Left cardiac atrium (tissue), 4 donors: ENCODE measurements around the gene TMCO6. TPM values are rescaled to one million over a fixed set of nuclear protein-coding genes. Genes with fewer than 3 reads are reported as not detected.
"Not testable (repeated sequence)": the region's sequence is repeated elsewhere in the genome, so short reads cannot be mapped to it uniquely, and the experiment has no call there.

Source experiments
- ATAC-seq, 2 donors: fragments of 200-7000 bp; cut with Tn5 transposase; one replicate each; pipeline ENCODE4 v1.9.1; 2020; ENCODE audit warnings: mild to moderate bottlenecking in 2 of 2, moderate library complexity in 2 of 2
- DNase-seq: peaks from one replicate; pipeline ENCODE4 v3.0.0-alpha.2; 2020
- intact Hi-C, 2 donors: fragments of 100-400 bp; cut with DNase I; formaldehyde crosslinking; loops; one replicate each; pipeline versions ENCODE4 v1.14.1 to v1.15.1; 2022 to 2023
- microRNA-seq, 2 donors: library from miRNA; unstranded; fragments of <30 nt; microRNA quantifications; one replicate each; pipeline ENCODE4 v1.2.0, GENCODE V29; 2020
- total RNA-seq, 2 donors: library from RNA; stranded (reverse); fragmentation: NEBNext Ultra II Directional; extraction: Animal tissue kit (Norgen Biotek cat#: 25700); gene quantifications; one replicate each; pipeline ENCODE4 v1.2.1, GENCODE V29; 2021
- donor health status: DM: no; HTN: yes; CAD: no.
- donor health status: DM: no; HTN: yes; CAD: no; lungs with severe emphysema.
- donor health status: DM: yes; HTN: yes; CAD: no.
- donor health status: Dilated cardiomyopathy.

Gene TMCO6
- total RNA-seq, 2 donors from 2014 or later: 3.9 to 6.4 TPM

DNA sequence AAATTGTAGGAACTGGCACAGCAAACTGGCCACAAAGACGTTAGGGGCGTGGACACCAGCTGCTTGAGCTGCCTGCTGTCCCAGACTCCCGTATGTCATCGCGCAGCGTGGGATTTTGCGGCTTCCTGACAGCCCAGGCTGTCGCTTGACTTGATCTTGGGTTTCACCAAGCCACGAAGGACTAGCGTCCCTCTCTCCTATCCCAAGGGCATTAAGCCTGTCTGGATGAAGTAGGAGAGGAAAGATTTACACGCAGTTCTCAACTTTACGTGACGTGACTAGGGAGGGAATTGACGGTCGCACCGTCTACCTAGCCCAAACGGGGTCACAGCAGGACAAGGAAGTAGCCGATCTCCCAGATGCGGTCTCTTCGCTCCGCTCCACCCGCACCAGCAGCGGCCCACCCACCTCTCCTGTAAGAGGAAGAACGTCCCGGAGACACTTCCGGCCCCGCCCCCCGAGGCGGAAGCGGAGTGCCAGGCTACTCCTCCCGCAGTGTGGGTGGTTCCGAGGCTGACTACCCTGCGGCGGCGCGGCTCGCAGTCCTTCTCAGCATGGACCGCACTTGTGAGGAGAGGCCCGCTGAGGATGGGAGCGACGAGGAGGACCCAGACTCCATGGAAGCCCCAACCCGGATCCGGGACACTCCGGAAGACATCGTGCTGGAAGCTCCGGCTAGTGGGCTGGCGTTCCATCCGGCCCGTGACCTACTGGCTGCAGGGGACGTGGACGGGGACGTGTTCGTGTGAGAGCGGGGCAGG lies 25.3 kb downstream of the TMCO6 start, which contains the start of gene WDR55:
Gene WDR55, plus strand, starts transcription at position 546 of the 761 bp plus-strand sequence. Its CDS starts 9 bp downstream, at position 555.
- ATAC-seq (peak; percentile 99), DNase-seq (peak; percentile 97)
- intact Hi-C loops: loop anchor here in 1 of 2 donors (1.0 to 2.0 kb wide), 2 partner anchors 26 to 117 kb away; partner anchors contain the start of genes EIF4EBP3, HARS1 and HARS2

DNA sequence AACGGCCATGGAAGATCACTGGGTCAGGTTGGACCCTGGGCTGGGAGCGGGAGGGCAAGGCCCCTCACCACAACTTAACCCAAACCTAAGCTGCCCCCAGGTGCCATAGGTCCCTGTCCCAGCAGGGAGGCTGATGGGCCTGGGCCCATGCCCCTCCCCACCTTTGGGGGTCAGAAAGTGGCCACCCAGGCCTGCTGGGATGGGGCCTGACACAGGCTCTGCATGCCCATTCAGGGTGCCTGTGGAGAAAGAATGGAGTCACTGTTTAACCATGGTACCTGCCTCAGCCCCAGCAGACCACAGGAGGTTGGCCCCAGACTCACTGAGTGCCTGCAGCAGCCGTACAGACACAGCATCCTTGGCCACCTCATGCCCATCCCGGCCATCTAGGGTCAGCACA lies 31.8 kb downstream of the TMCO6 start:
- intact Hi-C loops, DNase-seq, ATAC-seq: not testable (repeated sequence)

DNA sequence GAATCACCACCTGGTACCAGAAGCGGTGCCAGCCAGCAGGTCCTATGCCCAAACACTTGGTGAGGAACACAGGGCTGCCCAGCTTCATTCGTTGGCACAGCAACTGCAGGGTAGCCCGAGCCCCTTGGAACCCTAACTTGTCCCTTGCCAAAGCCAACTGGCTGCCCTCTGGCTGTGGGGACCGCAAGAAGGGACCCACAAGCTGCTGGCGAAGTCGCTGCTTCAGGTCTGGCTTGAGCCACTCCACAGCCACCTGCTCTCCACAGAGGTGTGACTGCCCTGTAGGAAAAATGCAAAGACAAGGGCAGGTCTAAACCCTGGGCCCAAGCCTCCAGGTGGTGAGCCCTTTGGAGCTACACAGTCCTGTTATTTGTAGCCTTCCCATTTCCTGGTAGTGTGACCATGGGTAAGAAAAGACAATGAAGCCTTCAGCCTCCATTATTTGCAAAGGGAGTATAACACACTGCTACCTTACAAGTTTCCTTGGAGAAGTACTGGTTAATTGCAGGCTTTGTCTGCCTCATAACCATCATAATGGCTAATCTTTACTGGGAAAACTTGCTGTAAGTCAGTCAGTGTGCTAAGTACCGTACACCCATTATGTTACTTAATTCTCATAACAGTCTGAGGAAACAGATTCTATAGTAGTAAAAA lies 32.3 kb downstream of the TMCO6 start:
- intact Hi-C loops: no loop called here
- DNase-seq (no peak), ATAC-seq (no peak)

DNA sequence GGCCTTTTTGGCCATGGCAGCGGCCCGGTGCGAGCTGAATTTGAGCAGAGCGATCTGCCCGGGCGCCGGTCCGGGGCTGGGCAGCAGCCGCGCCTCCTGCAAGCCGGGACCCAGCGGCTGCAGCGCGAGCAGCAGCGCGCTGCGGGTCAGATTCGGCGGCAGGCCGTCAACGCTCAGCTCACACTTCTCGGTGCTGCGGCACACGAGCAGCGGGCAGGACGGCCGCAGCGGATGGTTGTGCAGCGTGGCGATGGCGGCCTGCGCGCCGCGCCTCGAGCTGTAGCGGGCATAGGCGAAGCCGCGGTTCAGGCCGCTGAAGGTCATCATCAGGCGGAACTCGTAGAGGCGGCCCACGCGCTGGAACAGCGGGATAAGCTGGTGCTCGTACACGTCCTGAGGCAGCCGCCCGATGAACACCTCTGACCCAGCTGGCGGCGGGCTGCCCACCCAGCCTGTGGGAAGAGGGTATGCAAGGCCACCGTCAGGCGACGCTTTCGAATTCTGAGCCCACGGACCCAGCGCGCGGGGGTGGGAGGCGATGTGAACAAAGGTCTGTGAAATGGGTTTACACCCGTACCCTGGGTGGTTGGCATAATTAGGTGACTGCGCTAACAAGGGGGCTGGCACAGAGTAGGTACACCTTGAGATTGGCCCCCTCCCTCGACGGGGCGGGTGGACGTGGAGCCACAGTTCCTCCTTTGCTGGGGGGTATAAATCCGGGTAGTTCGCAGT lies 33.4 kb downstream of the TMCO6 start:
- intact Hi-C loops: no loop called here
- ATAC-seq (peak; percentile 30 to 77), DNase-seq (peak; percentile 68)

DNA sequence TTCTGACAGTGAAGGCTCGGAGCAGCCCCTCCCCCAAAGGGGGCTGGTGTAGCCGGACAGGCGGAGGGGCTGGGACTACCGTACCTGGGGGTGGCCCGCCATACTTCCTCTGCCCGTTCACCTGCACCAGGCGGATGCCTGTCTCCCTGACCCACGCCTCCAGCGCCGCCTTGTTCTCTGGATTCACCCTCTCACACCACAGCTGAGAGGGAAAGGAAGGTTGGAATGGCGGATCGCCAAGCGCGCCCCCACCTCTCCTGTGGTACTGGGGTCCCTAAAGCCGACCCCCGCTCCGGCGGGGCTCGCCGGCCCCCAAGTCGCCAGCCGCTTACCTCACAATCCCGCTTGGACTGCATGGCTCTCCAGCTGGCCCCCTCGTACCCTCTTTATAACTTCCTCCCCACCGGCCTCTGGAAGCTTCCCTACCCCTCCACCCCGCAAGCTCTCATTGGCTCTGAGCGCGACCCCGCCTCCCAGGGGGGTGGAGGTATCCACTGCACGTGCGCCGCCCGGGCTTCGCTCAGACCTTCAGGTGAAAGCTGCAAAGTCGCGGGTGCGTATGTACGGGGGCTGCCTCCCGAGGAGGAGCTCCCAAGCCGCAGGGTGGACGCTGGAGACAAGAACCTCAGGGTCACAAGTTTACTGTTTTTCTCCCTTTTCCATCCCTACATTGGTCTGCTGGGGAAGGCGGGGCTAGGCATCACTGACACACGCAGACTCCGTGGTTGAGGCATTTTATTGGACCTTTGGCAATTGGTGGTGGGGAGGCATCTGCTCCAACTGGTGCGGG lies 34.1 kb downstream of the TMCO6 start, which contains the start of gene DND1:
Gene DND1, minus strand, starts transcription at position 390 of the 790 bp plus-strand sequence. Its CDS starts 34 bp downstream, at position 356.
- ATAC-seq (peak in 1 of 2 donors; percentile 4), DNase-seq (peak; percentile 32)
- intact Hi-C loops: no loop called here

DNA sequence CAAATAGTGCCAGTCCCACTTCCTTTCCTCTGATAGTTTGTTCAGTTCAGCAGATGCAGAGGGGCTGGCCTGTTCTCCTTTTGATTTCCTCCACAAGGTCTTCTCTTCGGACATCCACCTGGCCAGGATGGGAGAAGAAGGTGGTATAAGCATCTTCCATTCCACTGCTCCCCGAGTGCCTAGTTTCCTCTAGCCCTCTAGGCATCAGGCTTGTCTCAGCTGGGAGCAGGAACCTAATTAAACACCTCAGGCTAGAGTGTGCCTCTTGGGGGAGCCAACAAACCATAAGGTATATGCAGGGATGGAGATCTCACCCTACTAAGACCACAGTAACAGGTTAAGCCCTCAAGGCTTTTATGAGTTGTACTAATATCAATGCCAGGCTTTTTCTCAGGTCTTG lies 35.0 kb downstream of the TMCO6 start:
- intact Hi-C loops: no loop called here
- ATAC-seq (no peak), DNase-seq (no peak)

DNA sequence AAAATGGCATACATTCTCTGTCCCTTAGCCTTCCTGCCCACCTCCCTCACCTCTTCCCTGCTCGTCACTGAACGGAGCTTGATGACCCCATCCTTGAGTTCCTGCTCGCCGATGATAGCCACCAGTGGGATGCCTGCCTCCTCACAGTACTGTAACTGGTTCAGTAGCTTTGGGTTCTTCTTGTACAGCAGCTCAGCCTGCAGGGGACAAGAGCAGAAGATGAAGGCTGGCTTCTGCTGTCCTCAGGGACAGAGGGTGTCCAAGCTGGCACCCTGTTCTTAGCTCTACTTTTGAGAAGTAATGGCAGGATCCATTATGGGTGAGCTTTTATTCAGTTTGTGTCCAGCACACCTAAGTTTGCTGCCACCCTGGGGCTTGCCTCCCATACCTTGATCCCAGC lies 35.4 kb downstream of the TMCO6 start:
- intact Hi-C loops: no loop called here
- ATAC-seq (no peak), DNase-seq (no peak)

DNA sequence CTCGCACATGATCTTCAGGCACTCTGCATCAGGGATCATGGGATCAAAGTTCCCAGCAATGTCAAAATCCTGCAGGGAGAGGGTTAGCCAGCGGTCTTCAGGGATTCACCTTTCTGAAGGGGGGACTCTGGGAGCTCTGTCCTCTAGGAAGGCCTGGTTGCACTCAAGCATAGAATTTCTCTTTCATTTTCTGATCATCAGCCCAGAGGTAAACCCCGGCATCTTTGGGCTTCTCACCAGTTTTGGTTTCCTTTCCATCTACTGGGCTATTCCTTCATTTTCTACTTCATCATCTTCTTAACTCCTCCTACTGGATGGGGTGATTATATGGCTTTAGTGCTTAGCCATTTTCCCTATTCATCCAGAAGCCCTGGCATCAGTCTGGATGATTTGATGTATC lies 38.7 kb downstream of the TMCO6 start:
- ATAC-seq: no peak
- DNase-seq: no peak
- intact Hi-C loops: no loop called here

DNA sequence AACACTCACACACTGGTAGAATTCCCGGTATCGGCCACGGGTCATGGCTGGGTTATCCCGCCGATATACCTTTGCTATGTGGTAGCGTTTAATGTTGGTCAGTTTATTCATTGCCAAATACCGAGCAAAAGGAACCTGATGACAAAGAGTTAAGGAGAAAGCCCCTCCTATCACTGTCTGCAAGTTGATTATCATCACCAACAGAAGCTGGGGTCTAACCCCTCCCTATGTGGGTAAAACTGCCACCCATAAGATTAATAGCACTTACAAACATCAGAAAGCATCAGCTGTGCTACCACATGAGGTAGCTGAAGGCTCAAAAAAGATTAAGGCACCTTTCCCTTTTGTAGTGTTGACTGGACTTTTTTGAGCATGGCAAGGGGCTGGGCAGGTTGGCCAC lies 39.7 kb downstream of the TMCO6 start:
- intact Hi-C loops: no loop called here
- no peak for DNase-seq
- no peak for ATAC-seq

DNA sequence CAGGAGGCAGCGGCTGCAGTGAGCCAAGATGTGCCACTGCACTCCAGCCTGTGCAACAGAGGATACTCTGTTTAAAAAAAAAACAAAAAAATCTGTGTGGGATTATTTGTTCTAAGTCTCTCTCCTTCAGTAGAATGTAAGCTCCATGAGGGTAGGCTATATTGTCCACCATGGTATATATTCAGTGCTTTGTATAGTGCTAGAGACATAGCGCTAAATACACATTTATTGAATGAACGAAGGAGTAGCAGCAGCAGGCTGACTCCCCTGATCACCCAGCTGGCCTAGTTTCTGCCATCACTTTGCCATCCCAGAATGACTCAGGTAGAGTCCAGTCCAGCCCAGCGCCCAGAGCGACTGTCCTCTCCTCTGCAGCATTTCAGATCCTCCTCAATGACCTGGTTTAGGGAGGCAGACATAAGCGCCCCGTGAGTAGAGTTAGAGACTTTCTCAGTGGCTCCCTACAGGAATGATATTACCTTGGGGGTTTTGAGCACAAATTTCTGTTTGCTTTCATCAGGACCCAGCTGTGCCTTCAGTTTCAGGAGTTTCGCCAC lies 51.2 kb downstream of the TMCO6 start:
- intact Hi-C loops: loop anchor here in 1 of 2 donors (2.0 kb wide), 1 partner anchor 26 kb away; the partner anchor contains the start of gene WDR55
- DNase-seq (no peak), ATAC-seq (peak in 1 of 2 donors; percentile 1)

DNA sequence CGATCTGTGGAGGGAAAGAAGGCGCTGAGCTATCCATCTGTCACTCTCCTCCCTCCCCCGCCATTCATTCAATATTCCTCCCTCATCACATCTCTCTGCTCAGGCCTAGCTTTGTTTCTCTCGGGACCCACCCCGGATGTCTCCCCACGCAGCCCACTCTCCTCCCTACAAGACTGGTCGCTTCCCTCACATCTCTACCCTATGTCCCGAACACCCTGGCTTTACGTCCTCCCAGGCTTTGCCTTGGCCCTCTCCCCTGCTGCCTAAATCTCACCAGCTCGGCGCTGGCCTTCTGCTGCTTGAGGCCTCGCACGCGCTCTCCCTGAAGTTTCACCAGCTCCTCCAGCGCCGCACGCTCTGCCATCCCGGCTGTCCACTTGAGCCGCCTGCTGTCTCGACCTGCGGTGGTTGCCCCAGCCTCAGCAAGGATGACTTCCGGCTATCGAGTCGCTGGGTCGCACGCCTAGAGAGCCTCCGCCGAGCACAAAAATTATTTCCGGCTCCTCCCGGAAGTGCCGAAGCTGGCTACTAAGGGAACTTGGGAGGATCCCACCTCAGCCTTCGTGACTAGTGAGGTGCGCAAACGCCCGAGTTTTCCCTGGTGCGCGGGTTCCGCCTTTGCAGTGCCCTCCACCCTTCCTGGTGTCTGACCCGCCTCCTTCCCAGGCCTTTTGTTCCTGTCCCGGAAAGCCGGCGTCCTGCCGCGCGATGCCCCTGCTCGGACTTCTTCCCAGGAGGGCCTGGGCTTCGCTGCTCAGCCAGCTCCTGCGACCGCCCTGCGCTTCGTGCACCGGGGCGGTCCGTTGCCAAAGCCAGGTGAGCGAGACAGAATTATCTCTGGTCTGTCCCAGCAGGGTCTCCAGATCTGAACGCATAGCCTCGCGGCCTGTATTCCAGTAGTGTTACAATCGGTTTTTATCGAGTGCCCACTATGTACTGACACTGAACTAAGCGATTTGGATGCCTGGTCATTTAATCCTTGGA lies 52.0 kb downstream of the TMCO6 start, which contains the start of the genes HARS1 and HARS2:
Gene HARS1, minus strand, starts transcription at position 430 of the 984 bp plus-strand sequence. Its CDS starts 66 bp downstream, at position 364.
Gene HARS2, plus strand, starts transcription at position 515 of the 984 bp plus-strand sequence. Its CDS starts 194 bp downstream, at position 709.
- intact Hi-C loops: loop anchor here in 1 of 2 donors (2.0 kb wide), 1 partner anchor 26 kb away; the partner anchor contains the start of gene WDR55
- DNase-seq (peak; percentile 93), ATAC-seq (peak; percentile 98)

DNA sequence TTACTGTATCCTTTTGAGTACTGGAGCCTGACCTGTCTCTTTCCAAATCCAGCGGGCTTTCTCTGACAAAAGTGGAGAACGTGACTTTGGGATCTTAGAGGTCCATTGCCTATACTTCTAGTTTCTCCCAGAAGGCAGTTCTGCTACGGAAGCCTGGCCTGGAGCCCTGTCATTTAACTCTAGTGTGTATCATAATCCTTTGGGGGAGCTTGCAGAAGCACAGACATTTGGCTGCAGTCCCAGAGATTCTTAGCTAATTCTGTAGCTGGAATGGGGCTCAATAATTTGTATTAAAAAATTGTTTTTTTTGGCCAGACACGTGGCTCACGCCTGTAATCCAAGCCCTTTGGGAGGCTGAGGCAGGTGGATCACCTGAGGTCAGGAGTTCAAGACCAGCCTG lies 55.0 kb downstream of the TMCO6 start:
- DNase-seq: no peak
- ATAC-seq: no peak
- intact Hi-C loops: no loop called here

Small RNA genes within 50 kb of the gene (microRNA-seq; reads per million reads assigned to microRNA genes)
- 0.27 to 0.40 reads per million in 2 donors for gene MIR3655

Other genes starting within 250 kb of the TMCO6 start
- gene ANKHD1, start 237.6 kb upstream of the TMCO6 start, total RNA-seq: 10 to 100 TPM; 50.1 to 67.5 TPM
- gene EIF4EBP3, start 91.8 kb upstream of the TMCO6 start, total RNA-seq: 10 to 100 TPM in 1 of 2 donors, 1 to 10 TPM in 1; 8.8 to 11.5 TPM
- gene SRA1, start 82.0 kb upstream of the TMCO6 start, total RNA-seq: 10 to 100 TPM; 24.9 to 37.4 TPM
- gene APBB3, start 74.9 kb upstream of the TMCO6 start, total RNA-seq: 10 to 100 TPM; 11.4 to 14.3 TPM
- gene SLC35A4, start 74.6 kb upstream of the TMCO6 start, total RNA-seq: 10 to 100 TPM; 70.3 to 79.3 TPM
- 100 to 1,000 TPM in 1 of 2 donors, 10 to 100 TPM in 1; 73.9 to 107 TPM for gene CD14, start 6.3 kb upstream of the TMCO6 start, total RNA-seq
- gene NDUFA2, start 8.2 kb downstream of the TMCO6 start, total RNA-seq: 100 to 1,000 TPM in 1 of 2 donors, 10 to 100 TPM in 1; 98.2 to 108 TPM
- 10 to 100 TPM; 59.6 to 62.8 TPM for gene IK, start 8.4 kb downstream of the TMCO6 start, total RNA-seq
- 10 to 100 TPM; 11.0 to 15.4 TPM for gene WDR55, start 25.5 kb downstream of the TMCO6 start, total RNA-seq
- under 1 TPM; 0.35 to 0.44 TPM for gene DND1, start 34.1 kb downstream of the TMCO6 start, total RNA-seq
- 10 to 100 TPM; 35.3 to 46.5 TPM for gene HARS1, start 51.9 kb downstream of the TMCO6 start, total RNA-seq
- 10 to 100 TPM; 19.2 TPM for gene HARS2, start 52.0 kb downstream of the TMCO6 start, total RNA-seq
- 10 to 100 TPM; 34.0 to 36.8 TPM for gene ZMAT2, start 61.0 kb downstream of the TMCO6 start, total RNA-seq
- not detected for gene PCDHA1, start 146.7 kb downstream of the TMCO6 start, total RNA-seq
- gene PCDHA2, start 155.4 kb downstream of the TMCO6 start, total RNA-seq: not detected
- gene PCDHA3, start 161.6 kb downstream of the TMCO6 start, total RNA-seq: under 1 TPM; 0.06 to 0.44 TPM
- gene PCDHA4, start 167.6 kb downstream of the TMCO6 start, total RNA-seq: under 1 TPM; 0.16 to 0.24 TPM
- under 1 TPM in 1 of 2 donors, not detected in 1; 0.08 TPM for gene PCDHA5, start 182.2 kb downstream of the TMCO6 start, total RNA-seq
- under 1 TPM; 0.09 to 0.21 TPM for gene PCDHA6, start 188.5 kb downstream of the TMCO6 start, total RNA-seq
- gene PCDHA7, start 194.8 kb downstream of the TMCO6 start, total RNA-seq: not detected
- under 1 TPM; 0.06 to 0.10 TPM for gene PCDHA8, start 201.7 kb downstream of the TMCO6 start, total RNA-seq
- gene PCDHA9, start 208.9 kb downstream of the TMCO6 start, total RNA-seq: under 1 TPM; 0.03 to 0.05 TPM
- under 1 TPM; 0.44 to 0.55 TPM for gene PCDHA10, start 216.4 kb downstream of the TMCO6 start, total RNA-seq
- gene PCDHA11, start 229.5 kb downstream of the TMCO6 start, total RNA-seq: under 1 TPM; 0.09 to 0.29 TPM
- gene PCDHA12, start 235.9 kb downstream of the TMCO6 start, total RNA-seq: under 1 TPM; 0.15 to 0.34 TPM
- gene PCDHA13, start 242.7 kb downstream of the TMCO6 start, total RNA-seq: under 1 TPM; 0.27 to 0.31 TPM